SK-N-MC (cell line): ENCODE measurements around the gene VOPP1.

Source experiments
- DNase-seq: peaks from one replicate; pipeline ENCODE4 v3.0.0-alpha.2; 2011; ENCODE audit warnings: low read depth, low spot score
- H3K27ac ChIP-seq: fragments of 200-600 bp; sonication (generic); 2 replicates; pipeline ENCODE4 v1.5.1; 2016; ENCODE audit warnings: mixed run types
- H3K36me3 ChIP-seq: fragments of 200-600 bp; sonication (generic); 2 replicates; pipeline ENCODE4 v1.6.1; 2017; ENCODE audit warnings: antibody characterized with exemption, low read length, mixed read lengths; ENCODE audit not compliant: insufficient read depth
- H3K4me3 ChIP-seq: fragments of 200-600 bp; sonication (generic); 2 replicates; pipeline ENCODE4 v1.5.1; 2016
- H3K9ac ChIP-seq: fragments of 200-600 bp; sonication (generic); 2 replicates; pipeline ENCODE4 v1.8.0; 2017; ENCODE audit warnings: mixed run types, mixed read lengths; ENCODE audit not compliant: insufficient read length
- H3K9me3 ChIP-seq: fragments of 200-600 bp; sonication (generic); 2 replicates; pipeline ENCODE4 v1.6.1; 2017; ENCODE audit warnings: low read depth, mild to moderate bottlenecking, antibody characterized with exemption, low read length, moderate library complexity, mixed read lengths
- EZH2 ChIP-seq: fragments of 200-600 bp; sonication (generic); IDR thresholded peaks from one replicate; pipeline ENCODE4 v1.6.1; 2017; ENCODE audit warnings: antibody characterized with exemption
- FOXP2 ChIP-seq: optimal IDR thresholded peaks from 2 replicates; pipeline ENCODE3; 2011; ENCODE audit warnings: mild to moderate bottlenecking, moderate library complexity; ENCODE audit not compliant: insufficient read depth; ENCODE audit errors: extremely low read length, control extremely low read depth
- POLR2AphosphoS5 ChIP-seq: IDR thresholded peaks from 2 replicates; pipeline ENCODE4 v1.6.1; 2012; ENCODE audit warnings: mild to moderate bottlenecking, low read depth, low read length, borderline replicate concordance

VOPP1 gene

GRCh38 chr7:55537458-55537990, 34.8 kb downstream of the VOPP1 start:
- Histone ChIP-seq H3K4me3 (no peak overlapping the region), H3K9ac (no peak overlapping the region), H3K27ac (no peak overlapping the region), H3K36me3 (no peaks in the 10 kb centered on the region), H3K9me3 (no peaks in the 10 kb centered on the region)
- no peak for DNase-seq
- no peak for TF ChIP-seq EZH2
- no peak for TF ChIP-seq POLR2AphosphoS5
- no peak for TF ChIP-seq FOXP2

DNA sequence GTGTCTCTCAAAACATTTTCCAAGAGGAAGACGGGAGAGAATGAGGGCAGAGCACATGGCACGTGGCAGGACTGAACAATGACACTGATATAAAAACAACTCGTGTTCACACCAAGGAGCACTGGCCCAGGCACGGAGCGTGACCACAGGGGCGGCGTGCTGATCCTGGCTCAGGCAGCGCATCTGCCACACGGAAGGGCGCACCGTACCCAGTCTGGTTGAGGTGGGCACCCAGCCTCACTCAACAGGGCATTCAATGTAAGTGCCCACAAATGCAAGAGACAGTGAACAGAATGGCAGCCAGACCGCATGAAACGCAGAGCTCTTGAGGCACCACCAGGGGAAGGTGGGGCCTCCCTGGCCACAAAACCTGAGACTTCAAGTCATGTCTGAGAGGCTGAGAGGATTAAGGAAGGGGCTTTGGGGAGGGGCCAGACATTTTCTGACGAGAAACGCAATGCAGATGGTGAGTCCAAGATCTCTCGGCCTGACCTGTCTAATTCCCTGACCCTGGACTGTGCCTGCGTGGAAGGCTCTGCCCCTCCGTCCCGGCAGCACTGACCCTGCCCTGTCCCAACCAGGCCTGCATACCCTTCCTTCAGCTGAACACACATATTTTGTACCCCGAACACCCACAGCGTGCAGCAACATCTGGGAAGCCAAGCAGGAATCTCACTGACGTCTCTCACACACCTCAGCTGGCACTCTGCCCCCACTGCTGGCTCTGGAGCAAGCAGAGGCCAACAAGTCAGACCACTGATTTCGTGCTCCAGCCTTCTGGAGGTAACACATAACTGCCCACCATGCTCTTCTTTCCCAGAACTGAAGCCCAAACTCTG, 35.5 kb downstream of the VOPP1 start:
- Histone ChIP-seq H3K9ac (no peak overlapping the region), H3K27ac (no peak overlapping the region), H3K36me3 (no peaks in the 10 kb centered on the region), H3K4me3 (no peak overlapping the region), H3K9me3 (no peaks in the 10 kb centered on the region)
- TF ChIP-seq POLR2AphosphoS5 (no peak), EZH2 (no peak), FOXP2 (no peak)
- DNase-seq: no peak

DNA sequence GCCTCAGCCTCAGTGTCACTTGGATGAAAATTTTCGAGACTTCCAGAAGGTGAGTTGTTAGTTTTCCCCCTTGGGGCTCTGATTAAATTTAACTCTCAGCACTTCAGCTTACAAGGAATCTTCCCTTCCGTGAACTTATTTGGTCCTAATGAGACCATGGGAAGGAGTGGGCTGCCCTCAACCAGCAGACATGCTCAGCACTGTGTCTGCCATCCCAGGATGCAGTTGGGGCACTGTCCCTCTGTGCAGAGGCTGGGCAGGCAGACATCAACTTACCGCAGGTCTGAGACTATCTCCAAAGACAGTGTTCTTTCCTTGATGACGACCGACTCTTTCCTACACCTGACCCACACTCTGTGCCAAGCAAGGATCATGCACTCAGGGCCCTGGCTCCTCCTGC, 36.7 kb downstream of the VOPP1 start:
- no peak overlapping the region for H3K27ac ChIP-seq
- no peak overlapping the region for H3K9ac ChIP-seq

DNA sequence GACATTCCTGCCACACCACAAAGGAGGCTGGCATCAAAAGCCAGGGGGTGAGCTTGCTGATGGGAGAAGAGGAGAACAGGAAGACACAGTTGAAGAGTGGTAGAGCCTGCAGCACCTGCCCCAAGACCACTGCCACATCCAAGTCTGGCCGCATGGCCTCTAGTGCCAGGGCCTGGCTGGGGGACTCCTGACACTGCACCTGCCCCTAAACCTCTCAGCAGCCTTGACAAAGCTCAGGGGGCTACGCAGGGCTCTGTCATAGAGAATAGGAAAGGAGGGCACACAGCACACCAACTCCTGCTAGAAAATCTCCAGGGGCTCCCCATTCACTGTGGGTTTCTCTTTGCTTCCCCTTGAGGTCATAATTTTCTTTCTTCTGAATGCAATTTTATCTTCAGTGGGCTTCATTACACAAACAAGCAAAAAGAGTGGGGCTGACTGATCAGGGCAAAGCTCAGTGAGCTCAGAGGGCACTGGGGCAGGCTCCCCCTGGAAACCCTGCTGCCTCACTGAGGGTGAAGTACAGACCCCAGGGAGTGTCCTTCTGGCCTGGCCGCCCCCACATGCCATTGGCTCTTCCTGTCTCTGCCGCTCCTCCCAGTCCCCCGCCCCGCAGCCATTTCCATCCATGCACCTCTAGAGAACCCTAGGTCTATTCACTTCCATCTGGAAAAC, 37.2 kb downstream of the VOPP1 start:
- no peak for DNase-seq
- TF ChIP-seq EZH2 (no peak), FOXP2 (no peak), POLR2AphosphoS5 (no peak)
- Histone ChIP-seq H3K27ac (no peak overlapping the region), H3K9ac (no peak overlapping the region), H3K4me3 (no peak overlapping the region), H3K36me3 (no peaks in the 10 kb centered on the region), H3K9me3 (no peaks in the 10 kb centered on the region)

More for the DNA sequence above, 36.7 kb downstream of the VOPP1 start:
- Histone ChIP-seq H3K4me3 (no peak overlapping the region), H3K9me3 (no peaks in the 10 kb centered on the region), H3K36me3 (no peaks in the 10 kb centered on the region)
- no peak for TF ChIP-seq POLR2AphosphoS5
- TF ChIP-seq FOXP2: no peak
- no peak for TF ChIP-seq EZH2
- DNase-seq: no peak

DNA sequence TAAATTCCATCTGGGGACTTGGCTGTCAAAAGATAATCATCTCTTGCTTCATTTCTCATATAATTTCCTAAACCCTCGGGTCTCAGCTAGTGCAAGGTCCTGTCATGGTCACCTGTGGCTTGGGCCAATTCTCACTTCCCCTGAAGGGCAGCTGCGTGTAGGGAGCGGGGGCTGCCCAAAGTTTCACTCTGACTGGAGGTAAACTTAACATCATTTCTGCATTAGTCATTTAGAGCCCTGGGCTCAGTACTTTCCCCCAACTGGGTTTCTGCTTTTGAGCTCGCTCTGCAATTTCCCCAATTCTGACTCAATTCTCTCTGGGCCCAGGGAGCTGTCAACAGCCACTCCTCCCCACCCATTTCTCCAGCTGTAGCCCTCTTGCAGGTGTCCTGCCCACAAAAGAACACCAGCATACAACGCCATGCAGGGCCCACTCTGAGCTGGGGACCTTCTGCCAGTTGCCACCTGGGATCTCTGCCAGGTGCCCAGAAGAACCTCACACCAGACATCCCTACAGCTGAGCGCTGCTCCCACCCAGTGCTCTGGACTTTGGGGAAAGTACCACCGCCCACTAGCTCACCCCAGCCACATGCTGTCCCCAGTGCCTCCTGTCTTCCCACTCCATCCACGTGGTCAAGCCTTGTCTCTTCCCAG, 37.9 kb downstream of the VOPP1 start:
- Histone ChIP-seq H3K9me3 (no peaks in the 10 kb centered on the region), H3K9ac (no peak overlapping the region), H3K36me3 (no peaks in the 10 kb centered on the region), H3K27ac (peak overlapping the region; percentile 42; the same call in 1 of the 2 replicates), H3K4me3 (no peak overlapping the region)
- DNase-seq: no peak
- TF ChIP-seq POLR2AphosphoS5: no peak
- TF ChIP-seq EZH2: no peak
- no peak for TF ChIP-seq FOXP2

DNA sequence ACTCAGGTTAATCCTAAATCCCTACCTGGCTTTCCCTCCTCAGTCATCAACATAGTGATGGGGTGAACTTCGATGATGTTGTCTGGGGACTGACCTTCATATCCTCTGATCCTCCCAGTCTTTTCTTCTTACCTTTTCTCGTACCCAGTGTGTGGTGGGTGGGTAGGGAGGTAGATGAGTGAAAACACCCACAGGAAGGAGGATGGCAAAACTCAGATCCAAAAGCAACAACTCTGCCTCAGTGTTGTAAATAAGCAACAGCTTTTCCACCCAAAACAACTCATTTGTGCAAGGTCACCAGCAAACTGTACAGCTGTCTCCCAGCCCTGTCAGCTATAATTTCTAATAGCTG, 38.6 kb downstream of the VOPP1 start:
- Histone ChIP-seq H3K4me3 (no peak overlapping the region), H3K9me3 (no peaks in the 10 kb centered on the region), H3K36me3 (no peaks in the 10 kb centered on the region), H3K27ac (no peak overlapping the region), H3K9ac (no peak overlapping the region)
- TF ChIP-seq FOXP2: no peak
- no peak for TF ChIP-seq EZH2
- no peak for TF ChIP-seq POLR2AphosphoS5
- DNase-seq: no peak

- no peaks in the 10 kb centered on the region for H3K9me3 ChIP-seq
- no peak overlapping the region for H3K9ac ChIP-seq
- no peak overlapping the region for H3K27ac ChIP-seq
- H3K4me3 ChIP-seq: no peak overlapping the region
- no peak for TF ChIP-seq FOXP2
- no peak for TF ChIP-seq EZH2
- TF ChIP-seq POLR2AphosphoS5: no peak
- no peaks in the 10 kb centered on the region for H3K36me3 ChIP-seq
- no peak for DNase-seq
Measured at GRCh38 chr7:55533050-55533728, 39.1 kb downstream of the VOPP1 start.
